Neutrophil (primary cell): ENCODE data around the gene ZNF219.
"Not testable (repeated sequence)": the region's sequence is repeated elsewhere in the genome, so short reads cannot be mapped to it uniquely, and the experiment has no call there.

Experiments used
- H3K27ac ChIP-seq: fragments of 200-600 bp; sonication (generic); 2 replicates; pipeline ENCODE4 v1.5.1; 2016; ENCODE audit warnings: mild to moderate bottlenecking, moderate library complexity
- H3K27me3 ChIP-seq: fragments of 200-600 bp; sonication (generic); 2 replicates; pipeline ENCODE4 v1.6.0; 2016; ENCODE audit warnings: mild to moderate bottlenecking
- H3K36me3 ChIP-seq: fragments of 200-600 bp; sonication (generic); 2 replicates; pipeline ENCODE4 v1.5.1; 2017
- H3K4me1 ChIP-seq, 2 experiments: fragments of 200-600 bp in 1 of 2; sonication (generic) in 1 of 2; 1 replicate in 1 of 2; 2 replicates in 1 of 2; pipeline versions ENCODE4 v1.5.1 to v1.6.1; 2013 to 2016; ENCODE audit warnings: low read depth in 1 of 2, low read length in 1 of 2, mild to moderate bottlenecking in 1 of 2, moderate library complexity in 1 of 2; ENCODE audit not compliant: control insufficient read depth in 1 of 2, insufficient read depth in 1 of 2
- H3K4me3 ChIP-seq, 2 experiments: fragments of 200-600 bp in 1 of 2; sonication (generic) in 1 of 2; 1 replicate in 1 of 2; 2 replicates in 1 of 2; pipeline ENCODE4 v1.5.1; 2013 to 2016; ENCODE audit warnings: low read depth in 1 of 2, low read length in 1 of 2, mild to moderate bottlenecking in 1 of 2, moderate library complexity in 1 of 2
- H3K9me3 ChIP-seq: fragments of 200-600 bp; sonication (generic); 2 replicates; pipeline ENCODE4 v1.5.1; 2016
- TF ChIP-seq, protein P1 (sequence below): fragments of 200-600 bp; sonication (generic); IDR thresholded peaks from 2 replicates; pipeline ENCODE4 v1.5.1; 2016; ENCODE audit warnings: antibody characterized with exemption

Gene ZNF219

GRCh38 chr14:21041676-21042433, 56.6 kb downstream of the ZNF219 start, which contains the start of gene RNASE7:
RNASE7 (plus strand) TSS chr14:21042362; CDS start chr14:21042993, 631 bp downstream.
- no peaks in the 10 kb centered on the region for H3K36me3 ChIP-seq
- H3K9me3 ChIP-seq = no peaks in the 10 kb centered on the region
- no peaks in the 10 kb centered on the region for H3K4me1 ChIP-seq
- H3K27me3 ChIP-seq = peaks cover 37% of the 10 kb centered on the region
- no peak within 1 kb of the TSS for H3K27ac ChIP-seq
- H3K4me3 ChIP-seq = no peak within 1 kb of the TSS
- TF ChIP-seq, protein P1, sequence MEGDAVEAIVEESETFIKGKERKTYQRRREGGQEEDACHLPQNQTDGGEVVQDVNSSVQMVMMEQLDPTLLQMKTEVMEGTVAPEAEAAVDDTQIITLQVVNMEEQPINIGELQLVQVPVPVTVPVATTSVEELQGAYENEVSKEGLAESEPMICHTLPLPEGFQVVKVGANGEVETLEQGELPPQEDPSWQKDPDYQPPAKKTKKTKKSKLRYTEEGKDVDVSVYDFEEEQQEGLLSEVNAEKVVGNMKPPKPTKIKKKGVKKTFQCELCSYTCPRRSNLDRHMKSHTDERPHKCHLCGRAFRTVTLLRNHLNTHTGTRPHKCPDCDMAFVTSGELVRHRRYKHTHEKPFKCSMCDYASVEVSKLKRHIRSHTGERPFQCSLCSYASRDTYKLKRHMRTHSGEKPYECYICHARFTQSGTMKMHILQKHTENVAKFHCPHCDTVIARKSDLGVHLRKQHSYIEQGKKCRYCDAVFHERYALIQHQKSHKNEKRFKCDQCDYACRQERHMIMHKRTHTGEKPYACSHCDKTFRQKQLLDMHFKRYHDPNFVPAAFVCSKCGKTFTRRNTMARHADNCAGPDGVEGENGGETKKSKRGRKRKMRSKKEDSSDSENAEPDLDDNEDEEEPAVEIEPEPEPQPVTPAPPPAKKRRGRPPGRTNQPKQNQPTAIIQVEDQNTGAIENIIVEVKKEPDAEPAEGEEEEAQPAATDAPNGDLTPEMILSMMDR = no peak

GRCh38 chr14:21040941-21041340, 57.5 kb downstream of the ZNF219 start:
- not testable (repeated sequence) for H3K27ac ChIP-seq, H3K4me3 ChIP-seq, H3K9me3 ChIP-seq, H3K4me1 ChIP-seq, H3K36me3 ChIP-seq
- peaks cover 37% of the 10 kb centered on the region for H3K27me3 ChIP-seq

- Histone ChIP-seq H3K9me3 (no peaks in the 10 kb centered on the region), H3K4me3 (no peak overlapping the region), H3K4me1 (no peaks in the 10 kb centered on the region), H3K36me3 (no peaks in the 10 kb centered on the region), H3K27ac (no peak overlapping the region), H3K27me3 (peaks cover 37% of the 10 kb centered on the region)
- TF ChIP-seq, protein P1 = no peak
Observed at GRCh38 chr14:21040370-21040925, 58.0 kb downstream of the ZNF219 start.
